ENCODE results near the gene TRIM66.

DNA sequence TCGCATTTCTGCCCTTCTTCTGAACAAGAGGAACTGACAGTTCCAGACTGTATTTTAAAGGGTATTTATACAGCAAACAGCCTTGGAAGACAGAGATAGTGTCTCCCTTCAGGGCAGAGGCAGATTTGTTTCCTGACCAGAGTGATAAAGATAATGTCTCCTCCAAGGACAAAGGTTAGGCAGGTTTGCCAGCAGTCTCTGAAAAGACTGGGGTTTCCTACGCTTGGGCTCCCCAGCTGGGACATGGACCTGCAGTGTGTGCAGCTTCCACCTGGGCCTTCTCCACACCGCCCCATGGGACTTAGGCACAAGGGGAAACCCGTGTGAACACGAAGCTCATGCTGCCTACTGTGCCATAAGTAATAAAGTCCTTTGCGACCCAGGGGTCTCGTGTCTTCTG, 42.2 kb upstream of the TRIM66 start:
- TF ChIP-seq POLR2AphosphoS5 (IDR thresholded peaks at IDR 0.05) (no peak), POLR2A (IDR thresholded peaks at IDR 0.05; ENCODE audit: low read depth) (no peak), EP300 (IDR thresholded peaks at IDR 0.05) (no peak)
- TF ChIP-seq, protein P1, sequence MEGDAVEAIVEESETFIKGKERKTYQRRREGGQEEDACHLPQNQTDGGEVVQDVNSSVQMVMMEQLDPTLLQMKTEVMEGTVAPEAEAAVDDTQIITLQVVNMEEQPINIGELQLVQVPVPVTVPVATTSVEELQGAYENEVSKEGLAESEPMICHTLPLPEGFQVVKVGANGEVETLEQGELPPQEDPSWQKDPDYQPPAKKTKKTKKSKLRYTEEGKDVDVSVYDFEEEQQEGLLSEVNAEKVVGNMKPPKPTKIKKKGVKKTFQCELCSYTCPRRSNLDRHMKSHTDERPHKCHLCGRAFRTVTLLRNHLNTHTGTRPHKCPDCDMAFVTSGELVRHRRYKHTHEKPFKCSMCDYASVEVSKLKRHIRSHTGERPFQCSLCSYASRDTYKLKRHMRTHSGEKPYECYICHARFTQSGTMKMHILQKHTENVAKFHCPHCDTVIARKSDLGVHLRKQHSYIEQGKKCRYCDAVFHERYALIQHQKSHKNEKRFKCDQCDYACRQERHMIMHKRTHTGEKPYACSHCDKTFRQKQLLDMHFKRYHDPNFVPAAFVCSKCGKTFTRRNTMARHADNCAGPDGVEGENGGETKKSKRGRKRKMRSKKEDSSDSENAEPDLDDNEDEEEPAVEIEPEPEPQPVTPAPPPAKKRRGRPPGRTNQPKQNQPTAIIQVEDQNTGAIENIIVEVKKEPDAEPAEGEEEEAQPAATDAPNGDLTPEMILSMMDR (IDR thresholded peaks at IDR 0.05): no peak
